SU-DHL-6 (cell line): ENCODE measurements around the gene CDK5R1.

Experiments
- EZH2phosphoT487 ChIP-seq: fragments of 200-600 bp; sonication (generic), shearing (Covaris generic); conservative IDR thresholded peaks from 2 replicates; pipeline ENCODE4 v1.6.1; 2018; ENCODE audit warnings: mild to moderate bottlenecking, antibody characterized with exemption, low read length, moderate library complexity, mixed read lengths
- TF ChIP-seq, protein P1 (sequence below): fragments of 200-600 bp; sonication (generic); IDR thresholded peaks from one replicate; pipeline ENCODE4 v1.5.1; 2017; ENCODE audit warnings: antibody characterized with exemption, mild to moderate bottlenecking, low read length, moderate library complexity; ENCODE audit not compliant: insufficient read depth, poor library complexity, severe bottlenecking

DNA sequence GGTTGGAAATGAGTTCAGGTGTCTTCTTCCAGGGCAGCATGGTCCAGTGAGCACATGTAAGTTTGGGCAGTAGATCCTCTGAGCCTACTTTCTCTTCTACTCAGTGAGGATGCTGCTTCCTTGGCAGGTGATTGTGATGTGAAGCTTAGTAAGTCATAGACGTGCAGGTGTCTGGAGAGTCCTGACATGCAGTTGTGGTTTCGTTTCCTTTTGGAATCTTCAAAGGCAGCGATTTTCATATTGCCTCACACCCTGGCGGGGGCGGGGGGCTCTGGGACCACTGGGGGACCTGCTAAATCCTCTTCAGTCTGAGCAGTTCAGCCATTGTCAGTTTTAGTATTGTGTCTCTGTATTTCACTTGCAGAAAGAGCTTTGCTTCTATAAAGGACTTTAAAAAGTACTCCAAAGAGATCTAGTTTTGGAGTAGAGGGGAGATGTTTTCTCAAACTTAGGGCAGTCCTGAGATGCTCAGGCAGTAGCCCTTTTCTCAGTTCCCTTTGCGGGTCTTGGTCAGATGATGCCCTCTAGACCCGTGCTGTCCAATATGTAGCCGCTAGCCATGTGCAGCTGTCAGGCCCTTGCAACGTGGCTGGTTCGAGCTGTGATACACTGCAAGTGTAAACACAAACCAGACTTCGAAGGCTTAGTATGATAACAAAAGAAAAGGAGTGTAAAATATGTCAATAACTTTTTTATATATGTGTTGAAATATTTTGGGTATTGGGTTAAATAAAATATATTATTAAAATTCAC lies 4.0 kb upstream of the CDK5R1 start:
- TF ChIP-seq, protein P1, sequence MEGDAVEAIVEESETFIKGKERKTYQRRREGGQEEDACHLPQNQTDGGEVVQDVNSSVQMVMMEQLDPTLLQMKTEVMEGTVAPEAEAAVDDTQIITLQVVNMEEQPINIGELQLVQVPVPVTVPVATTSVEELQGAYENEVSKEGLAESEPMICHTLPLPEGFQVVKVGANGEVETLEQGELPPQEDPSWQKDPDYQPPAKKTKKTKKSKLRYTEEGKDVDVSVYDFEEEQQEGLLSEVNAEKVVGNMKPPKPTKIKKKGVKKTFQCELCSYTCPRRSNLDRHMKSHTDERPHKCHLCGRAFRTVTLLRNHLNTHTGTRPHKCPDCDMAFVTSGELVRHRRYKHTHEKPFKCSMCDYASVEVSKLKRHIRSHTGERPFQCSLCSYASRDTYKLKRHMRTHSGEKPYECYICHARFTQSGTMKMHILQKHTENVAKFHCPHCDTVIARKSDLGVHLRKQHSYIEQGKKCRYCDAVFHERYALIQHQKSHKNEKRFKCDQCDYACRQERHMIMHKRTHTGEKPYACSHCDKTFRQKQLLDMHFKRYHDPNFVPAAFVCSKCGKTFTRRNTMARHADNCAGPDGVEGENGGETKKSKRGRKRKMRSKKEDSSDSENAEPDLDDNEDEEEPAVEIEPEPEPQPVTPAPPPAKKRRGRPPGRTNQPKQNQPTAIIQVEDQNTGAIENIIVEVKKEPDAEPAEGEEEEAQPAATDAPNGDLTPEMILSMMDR, result no peak
- TF ChIP-seq EZH2phosphoT487, result no peak
